ENCODE data around the gene AMZ1.
"Not testable (repeated sequence)": the region's sequence is repeated elsewhere in the genome, so short reads cannot be mapped to it uniquely, and the experiment has no call there.

The AMZ1 gene

GRCh38 chr7:2737771-2738540 is 50.0 kb downstream of the AMZ1 start:
- H3K4me3 Mint-ChIP-seq = no peak overlapping the region
- no peak overlapping the region for H3K27ac Mint-ChIP-seq
- peaks cover 47% of the 10 kb centered on the region for H3K36me3 Mint-ChIP-seq (ENCODE audit: low read depth)
- no peak for TF ChIP-seq CTCF (IDR thresholded peaks at IDR 0.05)
- H3K27me3 Mint-ChIP-seq (ENCODE audit: low read depth, poor library complexity) = peaks cover 2% of the 10 kb centered on the region
- DNase-seq = no peak
- H3K9me3 Mint-ChIP-seq = peaks cover 21% of the 10 kb centered on the region
- H3K4me1 Mint-ChIP-seq = peaks cover 41% of the 10 kb centered on the region

- H3K36me3 Mint-ChIP-seq (ENCODE audit: low read depth) = peaks cover 48% of the 10 kb centered on the region
- H3K27me3 Mint-ChIP-seq (ENCODE audit: low read depth, poor library complexity) = peaks cover 2% of the 10 kb centered on the region
- H3K27ac Mint-ChIP-seq = no peak overlapping the region
- H3K9me3 Mint-ChIP-seq = peaks cover 31% of the 10 kb centered on the region
- no peak for DNase-seq
- TF ChIP-seq CTCF (IDR thresholded peaks at IDR 0.05) = no peak
- no peak overlapping the region for H3K4me3 Mint-ChIP-seq
- H3K4me1 Mint-ChIP-seq = peaks cover 31% of the 10 kb centered on the region
Measured at GRCh38 chr7:2738766-2739549, 51.0 kb downstream of the AMZ1 start.

- DNase-seq, H3K4me1 Mint-ChIP-seq: not testable (repeated sequence)
Measured at GRCh38 chr7:2743523-2744185, 55.7 kb downstream of the AMZ1 start.

GRCh38 chr7:2748684-2749083 is 60.7 kb downstream of the AMZ1 start:
- not testable (repeated sequence) for H3K4me1 Mint-ChIP-seq; H3K27me3 Mint-ChIP-seq (ENCODE audit: low read depth, poor library complexity); DNase-seq; H3K4me3 Mint-ChIP-seq; H3K27ac Mint-ChIP-seq
- peaks cover 56% of the 10 kb centered on the region for H3K36me3 Mint-ChIP-seq (ENCODE audit: low read depth)
- peaks cover 71% of the 10 kb centered on the region for H3K9me3 Mint-ChIP-seq

More at GRCh38 chr7:2743523-2744185, 55.7 kb downstream of the AMZ1 start:
- not testable (repeated sequence) for H3K27me3 Mint-ChIP-seq (ENCODE audit: low read depth, poor library complexity); H3K4me3 Mint-ChIP-seq; H3K27ac Mint-ChIP-seq
- Mint-ChIP-seq H3K36me3 (ENCODE audit: low read depth) (peaks cover 68% of the 10 kb centered on the region), H3K9me3 (peaks cover 68% of the 10 kb centered on the region)

- H3K27me3 Mint-ChIP-seq (ENCODE audit: low read depth, poor library complexity) = peaks cover 2% of the 10 kb centered on the region
- peaks cover 57% of the 10 kb centered on the region for H3K36me3 Mint-ChIP-seq (ENCODE audit: low read depth)
- no peak overlapping the region for H3K27ac Mint-ChIP-seq
- TF ChIP-seq CTCF (IDR thresholded peaks at IDR 0.05) = no peak
- DNase-seq = no peak
- no peak overlapping the region for H3K4me3 Mint-ChIP-seq
- H3K9me3 Mint-ChIP-seq = peaks cover 67% of the 10 kb centered on the region
- H3K4me1 Mint-ChIP-seq = peaks cover 4% of the 10 kb centered on the region
Measured at GRCh38 chr7:2750004-2750407, 62.0 kb downstream of the AMZ1 start.

GRCh38 chr7:2751086-2751485 is 63.1 kb downstream of the AMZ1 start:
- no peak overlapping the region for H3K27ac Mint-ChIP-seq
- peaks cover 4% of the 10 kb centered on the region for H3K4me1 Mint-ChIP-seq
- H3K4me3 Mint-ChIP-seq = no peak overlapping the region
- no peak for DNase-seq
- peaks cover 58% of the 10 kb centered on the region for H3K36me3 Mint-ChIP-seq (ENCODE audit: low read depth)
- peaks cover 2% of the 10 kb centered on the region for H3K27me3 Mint-ChIP-seq (ENCODE audit: low read depth, poor library complexity)
- H3K9me3 Mint-ChIP-seq = peaks cover 67% of the 10 kb centered on the region
- no peak for TF ChIP-seq CTCF (IDR thresholded peaks at IDR 0.05)

Data from nephron progenitor cell (in vitro differentiated cells).